Measurements from ENCODE around the gene DHFR2.

The DHFR2 gene

DNA sequence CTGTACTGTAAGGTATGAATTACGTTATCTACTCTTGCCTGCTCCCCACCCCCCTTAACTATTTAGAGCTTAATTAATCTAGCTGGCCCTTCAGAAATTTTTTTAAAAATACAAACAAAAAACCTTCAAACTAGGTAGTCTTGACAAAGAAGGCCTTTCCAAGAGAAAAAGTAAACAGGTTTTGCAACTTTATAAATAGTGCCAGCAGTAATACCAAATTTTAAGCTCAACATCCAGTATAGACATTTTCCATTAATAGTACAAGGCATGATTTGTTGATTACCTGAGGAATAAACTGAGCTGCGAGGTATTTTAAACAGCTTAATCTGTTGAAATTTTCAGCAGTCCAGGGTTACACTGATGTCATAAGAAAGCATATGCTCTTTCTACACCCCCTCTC, 54.5 kb downstream of the DHFR2 start:
- no peak for DNase-seq (ENCODE audit: low read depth in 2 of 3, low spot score in 1 of 3)
